ENCODE results near the gene TPPP2.

DNA sequence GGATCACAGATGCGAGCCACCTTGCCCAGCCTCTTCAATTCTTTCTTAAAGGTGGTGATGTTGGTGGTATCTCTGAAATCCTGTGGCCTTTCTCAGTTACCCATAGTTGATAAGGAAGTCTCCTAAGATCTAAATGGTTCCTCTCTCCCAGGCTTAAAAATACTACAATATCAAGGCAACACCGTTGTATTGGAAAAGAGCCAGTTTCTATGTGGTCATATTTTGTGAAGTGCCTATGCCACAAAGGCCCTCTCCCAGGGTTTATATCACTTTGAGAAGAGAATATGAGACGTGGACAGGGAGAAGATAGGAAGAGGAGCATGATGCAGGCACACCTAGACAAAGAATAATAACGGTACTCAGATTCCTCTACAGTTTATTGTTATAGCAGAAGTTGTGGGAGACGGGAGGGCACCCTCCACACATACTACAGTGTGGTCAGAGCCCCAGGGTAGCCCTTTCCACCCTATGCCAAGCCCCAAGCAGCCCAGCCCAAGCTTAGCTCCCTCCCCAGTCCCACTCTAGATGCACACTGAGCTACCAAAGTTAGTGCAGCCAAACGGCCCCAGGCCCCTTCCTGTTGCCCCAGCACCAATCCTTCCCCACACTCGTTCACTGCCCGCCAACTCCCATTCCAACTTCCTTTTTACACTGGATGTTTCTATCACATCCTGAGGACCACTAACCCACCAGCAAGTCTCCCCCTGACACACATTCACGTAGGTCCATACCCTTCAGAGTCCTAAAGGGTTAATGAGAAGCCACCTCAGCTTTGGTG is 13.4 kb upstream of the TPPP2 start:
- TF ChIP-seq MXI1 (IDR thresholded peaks at IDR 0.05; ENCODE audit: low read depth, low read length) = no peak
- TF ChIP-seq SMC3 (IDR thresholded peaks at IDR 0.05; ENCODE audit: borderline replicate concordance, low read length) = no peak
- TF ChIP-seq NR2C1 (IDR thresholded peaks at IDR 0.05) = no peak
- no peak for TF ChIP-seq POLR2A (IDR thresholded peaks at IDR 0.05; ENCODE audit: low read depth, low read length)
- TF ChIP-seq GABPA (IDR thresholded peaks at IDR 0.05; ENCODE audit: low read depth) = no peak
- no peak for TF ChIP-seq ZBTB11 (CRISPR knock-in tag; IDR thresholded peaks at IDR 0.05)
- no peak for TF ChIP-seq ZBTB33 (IDR thresholded peaks at IDR 0.05)
- TF ChIP-seq JUND (IDR thresholded peaks at IDR 0.05; ENCODE audit: low read depth, low read length) = no peak

Data from GM12878 (cell line).